Hematopoietic multipotent progenitor cell (in vitro differentiated cells): ENCODE data around the gene MOB3A. TPM values are rescaled to one million over a fixed set of nuclear protein-coding genes. Genes with fewer than 3 reads are reported as not detected.

Experiments used
- DNase-seq, 3 donors: peaks; one replicate each; pipeline ENCODE4 v3.0.0-alpha.2; 2011 to 2015; ENCODE audit warnings: low read depth in 2 of 3, low spot score in 2 of 3
- total RNA-seq: library from RNA; depleted of rRNA; stranded (reverse); fragments of >200 nt; gene quantifications from one replicate; pipeline ENCODE4 v1.2.3, GENCODE V29; 2012

Gene MOB3A
- total RNA-seq, 1 donor = 65.4 TPM

GRCh38 chr19:2126879-2127518 is 30.9 kb upstream of the MOB3A start:
- no peak for DNase-seq

GRCh38 chr19:2123682-2124387 is 27.7 kb upstream of the MOB3A start:
- peak in 1 of 3 donors; percentile 6 for DNase-seq

- no peak for DNase-seq
Observed at GRCh38 chr19:2122982-2123381, 26.9 kb upstream of the MOB3A start.

- DNase-seq = no peak
Observed at GRCh38 chr19:2122251-2122650, 26.1 kb upstream of the MOB3A start.

GRCh38 chr19:2121416-2122051 is 25.4 kb upstream of the MOB3A start:
- no peak for DNase-seq

GRCh38 chr19:2120821-2121220 is 24.7 kb upstream of the MOB3A start:
- no peak for DNase-seq

- DNase-seq = no peak
Observed at GRCh38 chr19:2119921-2120785, 24.0 kb upstream of the MOB3A start.

- no peak for DNase-seq
Observed at GRCh38 chr19:2118438-2118837, 22.3 kb upstream of the MOB3A start.

GRCh38 chr19:2117215-2117960 is 21.3 kb upstream of the MOB3A start:
- no peak for DNase-seq

GRCh38 chr19:2116507-2116906 is 20.4 kb upstream of the MOB3A start:
- DNase-seq = no peak

GRCh38 chr19:2115911-2116426 is 19.8 kb upstream of the MOB3A start:
- DNase-seq = no peak

- DNase-seq = no peak
Observed at GRCh38 chr19:2115324-2115723, 19.2 kb upstream of the MOB3A start.

GRCh38 chr19:2114821-2115220 is 18.7 kb upstream of the MOB3A start:
- no peak for DNase-seq

GRCh38 chr19:2114218-2114617 is 18.1 kb upstream of the MOB3A start:
- no peak for DNase-seq

- no peak for DNase-seq
Observed at GRCh38 chr19:2113439-2114211, 17.5 kb upstream of the MOB3A start.

- DNase-seq = no peak
Observed at GRCh38 chr19:2112516-2113320, 16.6 kb upstream of the MOB3A start.

GRCh38 chr19:2111886-2112285 is 15.8 kb upstream of the MOB3A start:
- DNase-seq = no peak

- DNase-seq = no peak
Observed at GRCh38 chr19:2111425-2111824, 15.3 kb upstream of the MOB3A start.

GRCh38 chr19:2110822-2111221 is 14.7 kb upstream of the MOB3A start:
- no peak for DNase-seq
